SU-DHL-6 (cell line): ENCODE data around the gene FAM98B.

Experiments used
- CTCF ChIP-seq: fragments of 200-600 bp; sonication (generic); IDR thresholded peaks from one replicate; pipeline ENCODE4 v1.5.1; 2017; ENCODE audit warnings: antibody characterized with exemption, mild to moderate bottlenecking, low read length, moderate library complexity; ENCODE audit not compliant: insufficient read depth, poor library complexity, severe bottlenecking
- EZH2phosphoT487 ChIP-seq: fragments of 200-600 bp; sonication (generic), shearing (Covaris generic); conservative IDR thresholded peaks from 2 replicates; pipeline ENCODE4 v1.6.1; 2018; ENCODE audit warnings: mild to moderate bottlenecking, antibody characterized with exemption, low read length, moderate library complexity, mixed read lengths

GRCh38 chr15:38464675-38465074 lies 10.7 kb downstream of the FAM98B start:
- no peak for TF ChIP-seq CTCF
- no peak for TF ChIP-seq EZH2phosphoT487
